HEK293 (cell line): Measurements from ENCODE around the gene HPSE2.

Experiments
- CTCF ChIA-PET: fragments of 350-600 bp; formaldehyde crosslinking; extraction: SDS; loops from one replicate; lab custom pipeline; 2021; ENCODE audit warnings: antibody characterized with exemption; lab: Yijun Ruan, JAX
- POLR2A ChIA-PET: fragments of 300-600 bp; formaldehyde crosslinking; extraction: SDS; loops from one replicate; lab custom pipeline; 2020; ENCODE audit warnings: antibody characterized with exemption, inconsistent platforms; lab: Yijun Ruan, JAX
- H3K27ac ChIP-seq: fragments of 200-500 bp; sonication (Bioruptor generic); 2 replicates; pipeline ENCODE4 v1.5.1; 2014; ENCODE audit warnings: low read depth, low read length, control low read depth, inconsistent platforms; ENCODE audit errors: extremely low read depth
- H3K36me3 ChIP-seq, 2 experiments: fragments of 200-500 bp in 1 of 2; sonication (Bioruptor generic) in 1 of 2; 1 replicate in 1 of 2; 2 replicates in 1 of 2; pipeline ENCODE4 v1.5.1; 2014 to 2017; ENCODE audit warnings: inconsistent platforms in 2 of 2, low read length in 2 of 2; ENCODE audit not compliant: control insufficient read depth in 2 of 2, insufficient read depth in 1 of 2
- H3K4me1 ChIP-seq: fragments of 200-500 bp; sonication (Bioruptor generic); 2 replicates; pipeline ENCODE4 v1.5.1; 2014; ENCODE audit warnings: mild to moderate bottlenecking, low read length, inconsistent platforms; ENCODE audit not compliant: control insufficient read depth, insufficient read depth
- H3K4me3 ChIP-seq: 2 replicates; pipeline ENCODE4 v1.5.1; 2011; ENCODE audit warnings: low read depth, mild to moderate bottlenecking, control low read depth, low read length, moderate library complexity
- H3K9me3 ChIP-seq: fragments of 200-500 bp; sonication (Bioruptor generic); 2 replicates; pipeline ENCODE4 v1.5.1; 2014; ENCODE audit warnings: low read depth, low read length, inconsistent platforms; ENCODE audit not compliant: control insufficient read depth, insufficient read depth
- EGR2 ChIP-seq: fragments of 450-650 bp; formaldehyde crosslinking; IDR thresholded peaks from 2 replicates; pipeline ENCODE4 v1.5.1; 2016; ENCODE audit warnings: low read depth, missing biosample characterization, missing genetic modification characterization
- FEZF1 ChIP-seq: fragments of 450-650 bp; formaldehyde crosslinking; IDR thresholded peaks from 2 replicates; pipeline ENCODE4 v1.5.1; 2016; ENCODE audit warnings: missing biosample characterization, missing genetic modification characterization
- ZBTB1 ChIP-seq: fragments of 450-650 bp; formaldehyde crosslinking; IDR thresholded peaks from 2 replicates; pipeline ENCODE4 v1.5.1; 2016; ENCODE audit warnings: missing biosample characterization, missing genetic modification characterization
- ZNF121 ChIP-seq: fragments of 450-650 bp; formaldehyde crosslinking; IDR thresholded peaks from 2 replicates; pipeline ENCODE4 v1.5.1; 2016; ENCODE audit warnings: missing biosample characterization, missing genetic modification characterization
- ZNF133 ChIP-seq: fragments of 450-650 bp; formaldehyde crosslinking; IDR thresholded peaks from 2 replicates; pipeline ENCODE4 v1.5.1; 2016; ENCODE audit warnings: missing biosample characterization, missing genetic modification characterization
- ZNF157 ChIP-seq: fragments of 450-650 bp; formaldehyde crosslinking; IDR thresholded peaks from 2 replicates; pipeline ENCODE4 v1.5.1; 2016; ENCODE audit warnings: missing biosample characterization, missing genetic modification characterization
- ZNF514 ChIP-seq: fragments of 450-650 bp; formaldehyde crosslinking; IDR thresholded peaks from 2 replicates; pipeline ENCODE4 v1.5.1; 2016; ENCODE audit warnings: missing biosample characterization, missing genetic modification characterization
- ZNF529 ChIP-seq: fragments of 450-650 bp; formaldehyde crosslinking; IDR thresholded peaks from 2 replicates; pipeline ENCODE4 v1.5.1; 2017; ENCODE audit warnings: missing genetic modification characterization, missing biosample characterization; ENCODE audit not compliant: insufficient replicate concordance
- ZNF768 ChIP-seq: fragments of 450-650 bp; formaldehyde crosslinking; IDR thresholded peaks from 2 replicates; pipeline ENCODE4 v1.5.1; 2018; ENCODE audit warnings: missing biosample characterization, mild to moderate bottlenecking, missing genetic modification characterization
- ZNF830 ChIP-seq: fragments of 450-650 bp; IDR thresholded peaks from 2 replicates; pipeline ENCODE4 v1.5.0; 2018; ENCODE audit warnings: missing biosample characterization, missing genetic modification characterization, low read depth, mild to moderate bottlenecking, moderate library complexity
- ZSCAN23 ChIP-seq: fragments of 450-650 bp; formaldehyde crosslinking; IDR thresholded peaks from 2 replicates; pipeline ENCODE4 v1.5.1; 2016; ENCODE audit warnings: missing biosample characterization, missing genetic modification characterization
- TF ChIP-seq, protein P1 (sequence below): fragments of 450-650 bp; formaldehyde crosslinking; IDR thresholded peaks from 2 replicates; pipeline ENCODE4 v1.5.1; 2016; ENCODE audit warnings: missing biosample characterization, missing genetic modification characterization
- TF ChIP-seq, protein P2 (sequence below): fragments of 450-650 bp; IDR thresholded peaks from 2 replicates; pipeline ENCODE4 v1.5.1; 2018; ENCODE audit warnings: missing biosample characterization, missing genetic modification characterization
- TF ChIP-seq, protein P3 (sequence below): fragments of 450-650 bp; formaldehyde crosslinking; IDR thresholded peaks from 2 replicates; pipeline ENCODE4 v1.5.1; 2016; ENCODE audit warnings: missing biosample characterization, missing genetic modification characterization
- TF ChIP-seq, protein P4 (sequence below): fragments of 450-650 bp; formaldehyde crosslinking; IDR thresholded peaks from 2 replicates; pipeline ENCODE4 v1.5.1; 2016; ENCODE audit warnings: missing biosample characterization, missing genetic modification characterization
- TF ChIP-seq, protein P5 (sequence below): fragments of 450-650 bp; formaldehyde crosslinking; IDR thresholded peaks from 2 replicates; pipeline ENCODE4 v1.5.1; 2016; ENCODE audit warnings: missing biosample characterization, missing genetic modification characterization
- TF ChIP-seq, protein P6 (sequence below): fragments of 450-650 bp; formaldehyde crosslinking; IDR thresholded peaks from 2 replicates; pipeline ENCODE4 v1.5.1; 2017; ENCODE audit warnings: missing biosample characterization, missing genetic modification characterization
- TF ChIP-seq, protein P7 (sequence below): fragments of 450-650 bp; formaldehyde crosslinking; IDR thresholded peaks from 2 replicates; pipeline ENCODE4 v1.5.0; 2017; ENCODE audit warnings: missing biosample characterization, missing genetic modification characterization, borderline replicate concordance

The HPSE2 gene

DNA sequence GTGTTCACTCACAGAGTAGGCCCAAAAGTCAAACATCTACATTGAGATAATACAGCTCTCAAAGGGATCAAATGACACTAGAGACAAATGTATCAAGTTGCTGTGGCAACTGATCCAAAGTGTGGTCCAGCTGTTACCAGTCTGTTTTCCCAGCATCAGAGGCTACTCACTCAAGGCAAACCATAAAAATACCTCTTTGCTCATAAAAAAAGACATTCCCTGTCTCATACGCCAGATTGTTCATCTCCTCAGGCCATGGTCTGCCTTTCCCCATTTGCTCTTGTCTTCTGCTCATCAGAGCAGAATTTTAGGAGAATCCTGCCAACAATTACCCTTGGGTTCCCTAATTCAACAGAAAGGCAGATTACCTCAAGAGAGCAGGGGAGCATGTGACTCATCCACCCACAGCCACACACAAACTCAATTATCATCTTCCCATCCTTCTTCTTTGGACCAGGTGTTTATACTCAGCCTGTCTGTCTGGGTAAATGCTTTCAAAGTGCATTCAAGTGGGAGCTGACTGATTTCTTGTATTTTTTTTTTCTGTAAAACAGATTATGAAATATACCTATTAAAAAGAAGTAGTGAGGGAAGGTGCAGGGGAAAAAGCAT, 562.4 kb downstream of the HPSE2 start:
- TF ChIP-seq, protein P1, sequence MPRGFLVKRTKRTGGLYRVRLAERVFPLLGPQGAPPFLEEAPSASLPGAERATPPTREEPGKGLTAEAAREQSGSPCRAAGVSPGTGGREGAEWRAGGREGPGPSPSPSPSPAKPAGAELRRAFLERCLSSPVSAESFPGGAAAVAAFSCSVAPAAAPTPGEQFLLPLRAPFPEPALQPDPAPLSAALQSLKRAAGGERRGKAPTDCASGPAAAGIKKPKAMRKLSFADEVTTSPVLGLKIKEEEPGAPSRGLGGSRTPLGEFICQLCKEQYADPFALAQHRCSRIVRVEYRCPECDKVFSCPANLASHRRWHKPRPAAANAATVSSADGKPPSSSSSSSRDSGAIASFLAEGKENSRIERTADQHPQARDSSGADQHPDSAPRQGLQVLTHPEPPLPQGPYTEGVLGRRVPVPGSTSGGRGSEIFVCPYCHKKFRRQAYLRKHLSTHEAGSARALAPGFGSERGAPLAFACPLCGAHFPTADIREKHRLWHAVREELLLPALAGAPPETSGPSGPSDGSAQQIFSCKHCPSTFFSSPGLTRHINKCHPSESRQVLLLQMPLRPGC = no peak
- TF ChIP-seq, protein P2, sequence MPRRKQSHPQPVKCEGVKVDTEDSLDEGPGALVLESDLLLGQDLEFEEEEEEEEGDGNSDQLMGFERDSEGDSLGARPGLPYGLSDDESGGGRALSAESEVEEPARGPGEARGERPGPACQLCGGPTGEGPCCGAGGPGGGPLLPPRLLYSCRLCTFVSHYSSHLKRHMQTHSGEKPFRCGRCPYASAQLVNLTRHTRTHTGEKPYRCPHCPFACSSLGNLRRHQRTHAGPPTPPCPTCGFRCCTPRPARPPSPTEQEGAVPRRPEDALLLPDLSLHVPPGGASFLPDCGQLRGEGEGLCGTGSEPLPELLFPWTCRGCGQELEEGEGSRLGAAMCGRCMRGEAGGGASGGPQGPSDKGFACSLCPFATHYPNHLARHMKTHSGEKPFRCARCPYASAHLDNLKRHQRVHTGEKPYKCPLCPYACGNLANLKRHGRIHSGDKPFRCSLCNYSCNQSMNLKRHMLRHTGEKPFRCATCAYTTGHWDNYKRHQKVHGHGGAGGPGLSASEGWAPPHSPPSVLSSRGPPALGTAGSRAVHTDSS = no peak
- TF ChIP-seq, protein P3, sequence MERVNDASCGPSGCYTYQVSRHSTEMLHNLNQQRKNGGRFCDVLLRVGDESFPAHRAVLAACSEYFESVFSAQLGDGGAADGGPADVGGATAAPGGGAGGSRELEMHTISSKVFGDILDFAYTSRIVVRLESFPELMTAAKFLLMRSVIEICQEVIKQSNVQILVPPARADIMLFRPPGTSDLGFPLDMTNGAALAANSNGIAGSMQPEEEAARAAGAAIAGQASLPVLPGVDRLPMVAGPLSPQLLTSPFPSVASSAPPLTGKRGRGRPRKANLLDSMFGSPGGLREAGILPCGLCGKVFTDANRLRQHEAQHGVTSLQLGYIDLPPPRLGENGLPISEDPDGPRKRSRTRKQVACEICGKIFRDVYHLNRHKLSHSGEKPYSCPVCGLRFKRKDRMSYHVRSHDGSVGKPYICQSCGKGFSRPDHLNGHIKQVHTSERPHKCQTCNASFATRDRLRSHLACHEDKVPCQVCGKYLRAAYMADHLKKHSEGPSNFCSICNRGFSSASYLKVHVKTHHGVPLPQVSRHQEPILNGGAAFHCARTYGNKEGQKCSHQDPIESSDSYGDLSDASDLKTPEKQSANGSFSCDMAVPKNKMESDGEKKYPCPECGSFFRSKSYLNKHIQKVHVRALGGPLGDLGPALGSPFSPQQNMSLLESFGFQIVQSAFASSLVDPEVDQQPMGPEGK (tag by site-specific recombination) = no peak
- TF ChIP-seq, protein P4, sequence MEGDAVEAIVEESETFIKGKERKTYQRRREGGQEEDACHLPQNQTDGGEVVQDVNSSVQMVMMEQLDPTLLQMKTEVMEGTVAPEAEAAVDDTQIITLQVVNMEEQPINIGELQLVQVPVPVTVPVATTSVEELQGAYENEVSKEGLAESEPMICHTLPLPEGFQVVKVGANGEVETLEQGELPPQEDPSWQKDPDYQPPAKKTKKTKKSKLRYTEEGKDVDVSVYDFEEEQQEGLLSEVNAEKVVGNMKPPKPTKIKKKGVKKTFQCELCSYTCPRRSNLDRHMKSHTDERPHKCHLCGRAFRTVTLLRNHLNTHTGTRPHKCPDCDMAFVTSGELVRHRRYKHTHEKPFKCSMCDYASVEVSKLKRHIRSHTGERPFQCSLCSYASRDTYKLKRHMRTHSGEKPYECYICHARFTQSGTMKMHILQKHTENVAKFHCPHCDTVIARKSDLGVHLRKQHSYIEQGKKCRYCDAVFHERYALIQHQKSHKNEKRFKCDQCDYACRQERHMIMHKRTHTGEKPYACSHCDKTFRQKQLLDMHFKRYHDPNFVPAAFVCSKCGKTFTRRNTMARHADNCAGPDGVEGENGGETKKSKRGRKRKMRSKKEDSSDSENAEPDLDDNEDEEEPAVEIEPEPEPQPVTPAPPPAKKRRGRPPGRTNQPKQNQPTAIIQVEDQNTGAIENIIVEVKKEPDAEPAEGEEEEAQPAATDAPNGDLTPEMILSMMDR (tag by site-specific recombination) = no peak
- no peak for TF ChIP-seq ZNF768
- TF ChIP-seq ZNF157 (tag by site-specific recombination) = no peak
- TF ChIP-seq ZNF121 (tag by site-specific recombination) = no peak
- TF ChIP-seq FEZF1 (tag by site-specific recombination) = no peak
- H3K27ac ChIP-seq = no peak overlapping the region
- ChIA-PET POLR2A (no interaction called here), CTCF (interaction anchor here (0.6 to 1.2 kb wide), 3 partner anchors 10 to 1537 kb away, joined by 3 to 4 read pairs (median 4); no protein-coding TSS in a partner anchor)
- H3K4me3 ChIP-seq = no peak overlapping the region
- H3K9me3 ChIP-seq = no peaks in the 10 kb centered on the region
- no peaks in the 10 kb centered on the region for H3K36me3 ChIP-seq
- no peaks in the 10 kb centered on the region for H3K4me1 ChIP-seq

DNA sequence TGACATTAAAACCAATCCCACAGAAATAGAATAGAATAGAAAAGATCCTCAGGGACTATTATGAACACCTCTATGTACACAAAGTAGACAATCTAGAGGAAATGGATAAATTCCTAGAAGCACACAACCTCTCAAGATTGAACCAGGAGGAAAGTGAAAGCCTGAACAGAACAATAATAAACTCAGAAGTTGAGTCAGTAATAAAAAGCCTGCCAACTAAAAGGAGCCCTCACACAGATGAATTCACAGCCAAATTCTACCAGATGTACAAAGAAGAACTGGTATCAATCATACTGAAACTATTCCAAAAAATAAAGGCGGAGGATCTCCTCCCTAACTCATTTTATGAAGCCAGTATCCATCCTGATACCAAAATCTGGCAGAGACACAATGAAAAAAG, 568.6 kb downstream of the HPSE2 start:
- Histone ChIP-seq H3K27ac (no peak overlapping the region), H3K4me3 (no peak overlapping the region)
- CTCF ChIA-PET = interaction anchor here (0.5 kb wide), 1 partner anchor 13 kb away, joined by 3 read pairs; no protein-coding TSS in a partner anchor
- TF ChIP-seq ZBTB1 (tag by site-specific recombination) (no peak), EGR2 (no peak), ZNF133 (tag by site-specific recombination) (no peak), ZNF514 (no peak), ZSCAN23 (tag by site-specific recombination) (no peak), ZNF529 (tag by site-specific recombination) (no peak), ZNF830 (tag by site-specific recombination) (no peak)
- TF ChIP-seq, protein P5, sequence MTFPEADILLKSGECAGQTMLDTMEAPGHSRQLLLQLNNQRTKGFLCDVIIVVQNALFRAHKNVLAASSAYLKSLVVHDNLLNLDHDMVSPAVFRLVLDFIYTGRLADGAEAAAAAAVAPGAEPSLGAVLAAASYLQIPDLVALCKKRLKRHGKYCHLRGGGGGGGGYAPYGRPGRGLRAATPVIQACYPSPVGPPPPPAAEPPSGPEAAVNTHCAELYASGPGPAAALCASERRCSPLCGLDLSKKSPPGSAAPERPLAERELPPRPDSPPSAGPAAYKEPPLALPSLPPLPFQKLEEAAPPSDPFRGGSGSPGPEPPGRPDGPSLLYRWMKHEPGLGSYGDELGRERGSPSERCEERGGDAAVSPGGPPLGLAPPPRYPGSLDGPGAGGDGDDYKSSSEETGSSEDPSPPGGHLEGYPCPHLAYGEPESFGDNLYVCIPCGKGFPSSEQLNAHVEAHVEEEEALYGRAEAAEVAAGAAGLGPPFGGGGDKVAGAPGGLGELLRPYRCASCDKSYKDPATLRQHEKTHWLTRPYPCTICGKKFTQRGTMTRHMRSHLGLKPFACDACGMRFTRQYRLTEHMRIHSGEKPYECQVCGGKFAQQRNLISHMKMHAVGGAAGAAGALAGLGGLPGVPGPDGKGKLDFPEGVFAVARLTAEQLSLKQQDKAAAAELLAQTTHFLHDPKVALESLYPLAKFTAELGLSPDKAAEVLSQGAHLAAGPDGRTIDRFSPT (tag by site-specific recombination) = no peak
- TF ChIP-seq, protein P6, sequence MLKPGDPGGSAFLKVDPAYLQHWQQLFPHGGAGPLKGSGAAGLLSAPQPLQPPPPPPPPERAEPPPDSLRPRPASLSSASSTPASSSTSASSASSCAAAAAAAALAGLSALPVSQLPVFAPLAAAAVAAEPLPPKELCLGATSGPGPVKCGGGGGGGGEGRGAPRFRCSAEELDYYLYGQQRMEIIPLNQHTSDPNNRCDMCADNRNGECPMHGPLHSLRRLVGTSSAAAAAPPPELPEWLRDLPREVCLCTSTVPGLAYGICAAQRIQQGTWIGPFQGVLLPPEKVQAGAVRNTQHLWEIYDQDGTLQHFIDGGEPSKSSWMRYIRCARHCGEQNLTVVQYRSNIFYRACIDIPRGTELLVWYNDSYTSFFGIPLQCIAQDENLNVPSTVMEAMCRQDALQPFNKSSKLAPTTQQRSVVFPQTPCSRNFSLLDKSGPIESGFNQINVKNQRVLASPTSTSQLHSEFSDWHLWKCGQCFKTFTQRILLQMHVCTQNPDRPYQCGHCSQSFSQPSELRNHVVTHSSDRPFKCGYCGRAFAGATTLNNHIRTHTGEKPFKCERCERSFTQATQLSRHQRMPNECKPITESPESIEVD (tag by site-specific recombination) = no peak
- TF ChIP-seq, protein P7, sequence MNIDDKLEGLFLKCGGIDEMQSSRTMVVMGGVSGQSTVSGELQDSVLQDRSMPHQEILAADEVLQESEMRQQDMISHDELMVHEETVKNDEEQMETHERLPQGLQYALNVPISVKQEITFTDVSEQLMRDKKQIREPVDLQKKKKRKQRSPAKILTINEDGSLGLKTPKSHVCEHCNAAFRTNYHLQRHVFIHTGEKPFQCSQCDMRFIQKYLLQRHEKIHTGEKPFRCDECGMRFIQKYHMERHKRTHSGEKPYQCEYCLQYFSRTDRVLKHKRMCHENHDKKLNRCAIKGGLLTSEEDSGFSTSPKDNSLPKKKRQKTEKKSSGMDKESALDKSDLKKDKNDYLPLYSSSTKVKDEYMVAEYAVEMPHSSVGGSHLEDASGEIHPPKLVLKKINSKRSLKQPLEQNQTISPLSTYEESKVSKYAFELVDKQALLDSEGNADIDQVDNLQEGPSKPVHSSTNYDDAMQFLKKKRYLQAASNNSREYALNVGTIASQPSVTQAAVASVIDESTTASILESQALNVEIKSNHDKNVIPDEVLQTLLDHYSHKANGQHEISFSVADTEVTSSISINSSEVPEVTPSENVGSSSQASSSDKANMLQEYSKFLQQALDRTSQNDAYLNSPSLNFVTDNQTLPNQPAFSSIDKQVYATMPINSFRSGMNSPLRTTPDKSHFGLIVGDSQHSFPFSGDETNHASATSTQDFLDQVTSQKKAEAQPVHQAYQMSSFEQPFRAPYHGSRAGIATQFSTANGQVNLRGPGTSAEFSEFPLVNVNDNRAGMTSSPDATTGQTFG (tag by site-specific recombination) = no peak
- TF ChIP-seq, all 188 proteins: peak for 0
- POLR2A ChIA-PET = interaction anchor here (0.9 kb wide), 1 partner anchor 9 kb away, joined by 3 read pairs; no protein-coding TSS in a partner anchor
- Histone ChIP-seq H3K4me1 (no peaks in the 10 kb centered on the region), H3K9me3 (peaks cover 9% of the 10 kb centered on the region), H3K36me3 (no peaks in the 10 kb centered on the region)
